ACC112 (cell line): ENCODE measurements around the gene PTPRN2.
"Not testable (repeated sequence)": the region's sequence is repeated elsewhere in the genome, so short reads cannot be mapped to it uniquely, and the experiment has no call there.

Source experiments
- H2AFZ ChIP-seq: fragments of 200-600 bp; sonication (generic); one replicate; pipeline ENCODE4 v1.6.0; 2017; ENCODE audit warnings: antibody characterized with exemption, low read length; ENCODE audit not compliant: unreplicated experiment
- H3K27ac ChIP-seq: fragments of 200-600 bp; sonication (generic); 2 replicates; pipeline ENCODE4 v1.5.1; 2014; ENCODE audit warnings: low read depth, mild to moderate bottlenecking, antibody characterized with exemption, low read length, moderate library complexity
- H3K27me3 ChIP-seq: fragments of 200-600 bp; sonication (generic); 2 replicates; pipeline ENCODE4 v1.6.1; 2014; ENCODE audit warnings: mild to moderate bottlenecking, antibody characterized with exemption, low read length, moderate library complexity, mixed read lengths; ENCODE audit not compliant: insufficient read depth
- H3K36me3 ChIP-seq: fragments of 200-600 bp; sonication (generic); 2 replicates; pipeline ENCODE4 v1.6.1; 2016; ENCODE audit warnings: mild to moderate bottlenecking, antibody characterized with exemption, low read length, moderate library complexity, mixed read lengths; ENCODE audit not compliant: insufficient read depth
- H3K4me1 ChIP-seq: fragments of 200-600 bp; sonication (generic); one replicate; pipeline ENCODE4 v1.6.1; 2016; ENCODE audit warnings: low read length, mixed read lengths; ENCODE audit not compliant: insufficient read depth, unreplicated experiment, control insufficient read depth
- H3K4me3 ChIP-seq: fragments of 200-600 bp; sonication (generic); 2 replicates; pipeline ENCODE4 v1.5.1; 2014; ENCODE audit warnings: mild to moderate bottlenecking, low read depth, low read length
- H3K79me2 ChIP-seq: fragments of 200-600 bp; sonication (generic); one replicate; pipeline ENCODE4 v1.6.0; 2016; ENCODE audit warnings: low read length; ENCODE audit not compliant: control insufficient read depth, unreplicated experiment, insufficient read depth

PTPRN2 gene

DNA sequence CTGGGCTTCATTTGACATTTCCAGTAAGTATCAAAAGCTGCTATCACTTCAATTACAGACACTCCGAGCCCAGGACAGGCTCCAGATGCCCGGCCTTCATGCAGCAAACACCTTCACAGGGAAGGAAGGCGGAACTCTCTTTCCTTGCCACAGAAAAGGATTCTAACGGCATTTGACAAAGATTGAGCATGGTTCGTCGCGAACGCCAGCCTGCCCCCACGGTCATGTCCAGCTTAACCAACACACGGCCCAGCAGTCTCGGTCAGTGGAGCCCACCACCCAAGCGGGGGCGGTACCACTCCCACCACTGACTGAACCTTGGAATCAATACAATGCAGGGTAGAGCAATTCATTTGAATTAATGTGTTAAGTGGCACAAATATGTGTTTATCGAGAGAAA, 643.6 kb downstream of the PTPRN2 start:
- Histone ChIP-seq H3K36me3 (no peaks in the 10 kb centered on the region), H3K4me1 (no peaks in the 10 kb centered on the region), H2AFZ (no peak overlapping the region), H3K27ac (no peak overlapping the region), H3K27me3 (no peaks in the 10 kb centered on the region), H3K79me2 (no peaks in the 10 kb centered on the region), H3K4me3 (no peak overlapping the region)

DNA sequence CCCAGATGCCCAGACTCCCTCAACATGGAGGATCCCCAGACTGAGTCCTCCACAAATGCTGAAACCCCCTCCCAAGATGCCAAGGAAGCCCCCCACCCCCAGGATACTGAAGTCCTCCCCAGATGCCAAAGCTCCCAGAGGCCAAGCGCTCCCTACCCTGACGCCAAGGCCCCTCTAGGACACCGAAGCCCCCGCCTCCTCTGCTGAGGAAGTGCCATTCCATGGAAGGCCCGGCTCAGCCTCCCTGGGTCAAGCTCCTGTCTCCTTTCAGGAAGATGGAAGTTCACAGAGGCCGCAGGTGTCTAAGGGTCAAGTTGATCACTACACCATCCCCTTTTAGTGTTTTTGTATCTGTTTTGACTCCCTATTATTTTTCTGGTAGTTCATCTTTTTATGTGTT, 644.1 kb downstream of the PTPRN2 start:
- Histone ChIP-seq H3K4me1 (no peaks in the 10 kb centered on the region), H3K79me2 (no peaks in the 10 kb centered on the region), H3K36me3 (no peaks in the 10 kb centered on the region), H3K4me3 (no peak overlapping the region), H2AFZ (no peak overlapping the region), H3K27me3 (no peaks in the 10 kb centered on the region), H3K27ac (no peak overlapping the region)

DNA sequence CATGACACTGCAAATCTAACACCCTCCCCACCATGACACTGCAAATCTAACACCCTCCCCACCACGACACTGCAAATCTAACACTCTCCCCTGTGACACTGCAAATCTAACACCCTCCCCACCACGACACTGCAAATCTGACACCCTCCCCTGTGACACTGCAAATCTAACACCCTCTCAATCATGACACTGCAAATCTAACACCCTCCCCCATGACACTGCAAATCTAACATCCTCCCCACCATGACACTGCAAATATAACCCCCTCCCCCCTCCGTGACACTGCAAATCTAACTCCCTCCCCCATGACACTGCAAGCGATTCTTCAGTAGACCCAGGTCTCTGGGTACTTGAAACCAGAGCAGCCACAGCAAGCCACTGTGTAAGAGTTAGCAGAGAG, 646.4 kb downstream of the PTPRN2 start:
- H3K27me3 ChIP-seq: no peaks in the 10 kb centered on the region
- no peaks in the 10 kb centered on the region for H3K36me3 ChIP-seq
- no peak overlapping the region for H3K27ac ChIP-seq
- H3K4me3 ChIP-seq: no peak overlapping the region
- H3K4me1 ChIP-seq: no peaks in the 10 kb centered on the region
- no peak overlapping the region for H2AFZ ChIP-seq
- H3K79me2 ChIP-seq: no peaks in the 10 kb centered on the region

DNA sequence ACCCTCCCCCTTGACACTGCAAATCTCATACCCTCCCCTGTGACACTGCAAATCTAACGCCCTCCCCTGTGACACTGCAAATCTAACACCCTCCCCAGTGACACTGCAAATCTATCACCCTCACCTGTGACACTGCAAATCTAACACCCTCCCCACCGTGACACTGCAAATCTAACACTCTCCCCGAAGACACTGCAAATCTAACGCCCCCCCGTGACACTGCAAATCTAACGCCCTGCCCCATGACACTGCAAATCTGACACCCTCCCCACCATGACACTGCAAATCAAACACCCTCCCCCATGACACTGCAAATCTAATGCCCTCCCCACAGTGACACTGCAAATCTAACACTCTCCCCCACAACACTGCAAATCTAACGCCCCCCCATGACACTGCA, 647.1 kb downstream of the PTPRN2 start:
- Histone ChIP-seq H3K79me2 (no peaks in the 10 kb centered on the region), H3K4me3 (no peak overlapping the region), H3K27ac (no peak overlapping the region), H3K36me3 (no peaks in the 10 kb centered on the region), H3K4me1 (no peaks in the 10 kb centered on the region), H2AFZ (no peak overlapping the region), H3K27me3 (no peaks in the 10 kb centered on the region)

DNA sequence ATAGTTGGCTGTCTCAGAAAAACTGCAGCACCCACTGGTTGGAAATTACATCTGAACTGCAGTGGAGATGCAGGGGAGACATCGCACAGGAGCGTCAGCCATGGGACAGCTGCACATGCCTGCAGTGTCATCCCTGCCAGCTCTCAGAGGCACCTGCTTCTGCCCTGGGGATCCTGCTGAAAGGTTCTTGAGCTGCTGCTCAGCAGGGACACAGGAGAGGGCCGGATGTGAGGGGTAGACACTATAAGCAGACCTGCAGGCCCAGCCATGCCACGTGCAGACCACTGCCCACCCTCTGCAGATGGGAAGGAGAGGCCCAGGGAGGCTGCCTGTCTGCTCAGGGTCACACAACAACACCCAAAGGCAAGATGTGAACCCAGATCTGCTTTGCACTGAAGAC, 649.4 kb downstream of the PTPRN2 start:
- Histone ChIP-seq H2AFZ (no peak overlapping the region), H3K36me3 (no peaks in the 10 kb centered on the region), H3K27ac (no peak overlapping the region), H3K4me3 (no peak overlapping the region), H3K27me3 (no peaks in the 10 kb centered on the region), H3K79me2 (no peaks in the 10 kb centered on the region), H3K4me1 (no peaks in the 10 kb centered on the region)

DNA sequence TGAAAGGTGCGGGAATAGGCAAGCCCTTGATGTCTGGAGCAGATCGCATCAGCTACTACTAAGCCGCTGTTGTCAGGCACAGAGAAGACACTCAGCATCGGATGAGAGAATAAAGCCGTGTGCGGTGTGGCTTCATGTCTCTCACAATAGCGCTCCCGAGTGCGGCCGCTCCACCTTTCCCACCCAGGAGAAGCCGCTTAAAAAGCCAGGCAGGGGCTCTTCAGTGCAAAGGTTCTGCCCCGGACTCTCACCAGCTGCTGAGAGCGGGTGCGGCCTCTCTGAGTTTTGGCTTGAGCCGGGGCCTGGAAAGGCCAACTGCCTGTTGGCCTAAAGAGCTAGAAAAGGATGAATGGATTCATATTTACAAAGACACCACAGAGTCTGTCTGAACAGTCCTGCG, 650.2 kb downstream of the PTPRN2 start:
- H3K36me3 ChIP-seq: no peaks in the 10 kb centered on the region
- no peaks in the 10 kb centered on the region for H3K27me3 ChIP-seq
- no peaks in the 10 kb centered on the region for H3K79me2 ChIP-seq
- H3K27ac ChIP-seq: no peak overlapping the region
- H3K4me1 ChIP-seq: no peaks in the 10 kb centered on the region
- H3K4me3 ChIP-seq: no peak overlapping the region
- H2AFZ ChIP-seq: no peak overlapping the region

DNA sequence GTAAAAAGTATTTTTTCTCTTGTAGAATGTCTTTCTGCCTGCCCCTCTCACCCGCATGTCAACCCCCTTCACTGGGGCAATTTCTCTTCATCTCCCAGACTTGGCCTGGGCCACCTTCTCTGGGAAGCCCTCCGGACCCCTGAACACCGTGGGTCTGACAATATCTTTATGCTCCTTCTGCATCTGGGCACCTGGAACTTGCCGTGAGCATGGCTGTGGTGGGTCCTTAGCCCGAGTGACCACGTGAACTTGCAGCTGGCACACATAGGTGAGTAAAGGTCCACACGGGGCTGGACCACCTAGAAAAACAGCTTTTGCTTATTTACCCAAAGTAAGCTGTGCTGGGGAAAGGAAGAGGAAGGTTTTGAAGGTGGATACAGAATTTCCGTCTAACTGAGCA, 650.6 kb downstream of the PTPRN2 start:
- Histone ChIP-seq H3K4me1 (no peaks in the 10 kb centered on the region), H2AFZ (no peak overlapping the region), H3K36me3 (no peaks in the 10 kb centered on the region), H3K27me3 (no peaks in the 10 kb centered on the region), H3K79me2 (no peaks in the 10 kb centered on the region), H3K4me3 (no peak overlapping the region), H3K27ac (no peak overlapping the region)

DNA sequence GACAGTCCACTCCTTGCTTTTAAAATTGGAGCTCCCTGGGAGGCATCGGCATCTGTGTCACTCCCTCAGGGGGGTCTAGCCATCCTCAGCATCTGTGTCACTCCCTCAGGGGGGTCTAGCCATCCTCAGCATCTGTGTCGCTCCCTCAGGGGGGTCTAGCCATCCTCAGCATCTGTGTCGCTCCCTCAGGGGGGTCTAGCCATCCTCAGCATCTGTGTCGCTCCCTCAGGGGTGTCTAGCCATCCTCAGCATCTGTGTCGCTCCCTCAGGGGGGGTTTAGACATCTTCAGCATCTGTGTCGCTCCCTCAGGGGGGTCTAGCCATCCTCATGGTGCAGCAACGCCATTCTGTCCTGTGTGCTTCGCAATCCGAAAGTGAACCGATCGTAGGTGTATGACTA, 651.9 kb downstream of the PTPRN2 start:
- not testable (repeated sequence) for H3K4me1 ChIP-seq, H2AFZ ChIP-seq, H3K36me3 ChIP-seq, H3K4me3 ChIP-seq, H3K79me2 ChIP-seq, H3K27me3 ChIP-seq, H3K27ac ChIP-seq

DNA sequence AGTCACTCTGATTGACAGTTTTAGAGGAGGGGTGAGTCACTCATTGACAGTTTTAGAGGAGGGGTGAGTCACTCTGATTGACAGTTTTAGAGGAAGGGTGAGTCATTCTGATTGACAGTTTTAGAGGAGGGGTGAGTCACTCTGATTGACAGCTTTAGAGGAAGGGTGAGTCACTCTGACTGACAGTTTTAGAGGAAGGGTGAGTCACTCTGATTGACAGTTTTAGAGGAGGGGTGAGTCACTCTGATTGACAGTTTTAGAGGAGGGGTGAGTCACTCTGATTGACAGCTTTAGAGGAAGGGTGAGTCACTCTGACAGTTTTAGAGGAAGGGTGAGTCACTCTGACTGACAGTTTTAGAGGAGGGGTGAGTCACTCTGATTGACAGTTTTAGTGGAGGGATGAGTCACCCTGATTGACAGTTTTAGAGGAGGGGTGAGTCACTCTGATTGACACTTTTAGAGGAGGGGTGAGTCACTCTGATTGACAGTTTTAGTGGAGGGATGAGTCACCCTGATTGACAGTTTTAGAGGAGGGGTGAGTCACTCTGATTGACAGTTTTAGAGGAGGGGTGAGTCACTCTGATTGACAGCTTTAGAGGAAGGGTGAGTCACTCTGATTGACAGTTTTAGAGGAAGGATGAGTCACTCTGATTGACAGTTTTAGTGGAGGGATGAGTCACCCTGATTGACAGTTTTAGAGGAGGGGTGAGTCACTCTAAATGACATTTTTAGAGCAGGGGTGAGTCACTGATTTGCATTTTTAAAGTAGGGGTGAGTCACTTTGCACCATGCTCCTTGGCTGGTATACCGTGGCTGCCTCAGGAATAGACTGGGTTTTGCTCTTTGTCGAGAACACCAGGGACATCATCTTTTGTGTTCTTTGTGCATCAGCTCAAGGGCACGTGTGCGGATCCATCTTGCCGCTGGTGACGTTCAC, 654.1 kb downstream of the PTPRN2 start:
- not testable (repeated sequence) for H2AFZ ChIP-seq, H3K4me1 ChIP-seq, H3K79me2 ChIP-seq, H3K4me3 ChIP-seq, H3K27ac ChIP-seq, H3K27me3 ChIP-seq, H3K36me3 ChIP-seq

DNA sequence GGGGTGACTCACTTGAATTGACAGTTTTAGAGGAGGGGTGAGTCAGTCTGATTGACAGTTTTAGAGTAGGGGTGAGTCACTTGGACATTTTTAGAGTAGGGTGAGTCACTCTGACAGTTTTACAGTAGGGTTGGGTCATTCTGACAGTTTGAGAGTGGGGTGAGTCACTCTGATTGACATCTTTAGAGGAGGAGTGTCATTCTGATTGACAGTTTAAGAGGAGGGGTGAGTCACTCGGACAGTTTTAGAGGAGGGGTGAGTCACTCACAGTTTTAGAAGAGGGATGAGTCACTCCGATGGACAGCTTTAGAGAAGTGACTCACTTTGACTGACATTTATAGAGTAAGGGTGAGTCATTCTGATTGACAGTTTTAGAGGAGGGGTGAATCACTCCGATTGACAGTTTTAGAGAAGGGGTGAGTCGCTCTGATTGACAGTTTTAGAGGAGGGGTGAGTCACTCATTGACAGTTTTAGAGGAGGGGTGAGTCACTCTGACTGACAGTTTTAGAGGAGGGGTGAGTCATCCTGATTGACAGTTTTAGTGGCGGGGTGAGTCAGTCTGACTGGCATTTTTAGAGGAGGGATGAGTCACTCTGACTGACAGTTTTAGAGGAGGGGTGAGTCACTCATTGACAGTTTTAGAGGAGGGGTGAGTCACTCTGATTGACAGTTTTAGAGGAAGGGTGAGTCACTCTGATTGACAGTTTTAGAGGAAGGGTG, 655.0 kb downstream of the PTPRN2 start:
- H3K4me3 ChIP-seq: no peak overlapping the region
- H3K79me2 ChIP-seq: no peaks in the 10 kb centered on the region
- no peak overlapping the region for H2AFZ ChIP-seq
- H3K4me1 ChIP-seq: no peaks in the 10 kb centered on the region
- no peaks in the 10 kb centered on the region for H3K27me3 ChIP-seq
- no peak overlapping the region for H3K27ac ChIP-seq
- H3K36me3 ChIP-seq: no peaks in the 10 kb centered on the region

DNA sequence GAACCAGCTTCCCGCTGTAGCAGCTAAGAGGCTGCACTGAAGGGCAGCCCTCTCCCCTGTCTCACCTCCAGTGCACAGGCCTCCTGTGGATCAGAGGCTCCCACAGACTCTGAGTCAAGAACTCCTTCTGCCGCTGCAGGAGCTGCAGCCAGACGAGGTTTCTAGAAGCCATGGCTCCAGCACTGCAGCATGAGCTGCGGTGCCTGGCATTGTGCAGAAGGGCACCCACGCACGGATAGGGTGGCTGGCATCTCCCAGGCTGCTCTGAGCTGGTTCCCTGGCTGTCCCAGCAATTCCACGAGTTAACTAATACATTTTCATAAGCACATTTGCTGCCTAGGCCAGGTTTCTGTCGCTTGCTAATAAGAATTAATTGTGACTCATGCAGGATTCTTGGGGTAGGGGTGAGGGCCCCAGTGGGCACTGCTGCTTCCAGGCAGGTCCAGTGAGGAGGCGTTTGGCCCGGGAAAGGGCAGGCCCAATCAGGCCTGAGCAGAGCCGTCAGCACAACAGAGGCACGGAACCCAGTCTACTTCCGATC, 656.6 kb downstream of the PTPRN2 start:
- no peaks in the 10 kb centered on the region for H3K79me2 ChIP-seq
- no peaks in the 10 kb centered on the region for H3K4me1 ChIP-seq
- H3K36me3 ChIP-seq: no peaks in the 10 kb centered on the region
- H3K27ac ChIP-seq: no peak overlapping the region
- H3K4me3 ChIP-seq: no peak overlapping the region
- H3K27me3 ChIP-seq: no peaks in the 10 kb centered on the region
- H2AFZ ChIP-seq: no peak overlapping the region
